Neuron (in vitro differentiated cells): ENCODE data around the gene SLC35F1.

Experiments
- H2AFZ ChIP-seq: one replicate; pipeline ENCODE4 v1.6.1; 2013; ENCODE audit warnings: low read depth, mild to moderate bottlenecking, inconsistent platforms, low read length, moderate library complexity
- H3K27me3 ChIP-seq: one replicate; pipeline ENCODE4 v1.6.1; 2013; ENCODE audit warnings: low read length; ENCODE audit not compliant: insufficient read depth
- H3K36me3 ChIP-seq: one replicate; pipeline ENCODE4 v1.6.1; 2013; ENCODE audit warnings: low read length; ENCODE audit not compliant: insufficient read depth
- H3K4me1 ChIP-seq: one replicate; pipeline ENCODE4 v1.6.1; 2013; ENCODE audit warnings: low read length; ENCODE audit not compliant: insufficient read depth
- H3K4me3 ChIP-seq: 2 replicates; pipeline ENCODE4 v1.5.1; 2013; ENCODE audit warnings: mild to moderate bottlenecking, low read length, moderate library complexity
- H3K9me3 ChIP-seq: one replicate; pipeline ENCODE4 v1.6.1; 2013; ENCODE audit warnings: low read length

Gene SLC35F1

GRCh38 chr6:118122161-118122725 lies 215.2 kb downstream of the SLC35F1 start:
- Histone ChIP-seq H3K4me3 (no peak overlapping the region), H3K9me3 (peaks cover 4% of the 10 kb centered on the region), H3K27me3 (no peaks in the 10 kb centered on the region), H3K36me3 (no peaks in the 10 kb centered on the region), H3K4me1 (peaks cover 10% of the 10 kb centered on the region), H2AFZ (no peak overlapping the region)

- H2AFZ ChIP-seq, result no peak overlapping the region
- H3K9me3 ChIP-seq, result peaks cover 4% of the 10 kb centered on the region
- H3K4me1 ChIP-seq, result peaks cover 10% of the 10 kb centered on the region
- no peak overlapping the region for H3K4me3 ChIP-seq
- H3K27me3 ChIP-seq, result no peaks in the 10 kb centered on the region
- H3K36me3 ChIP-seq, result no peaks in the 10 kb centered on the region
These were observed 215.7 kb downstream of the SLC35F1 start for GRCh38 chr6:118122801-118123200.

GRCh38 chr6:118123503-118124037 lies 216.5 kb downstream of the SLC35F1 start:
- peaks cover 4% of the 10 kb centered on the region for H3K9me3 ChIP-seq
- no peak overlapping the region for H2AFZ ChIP-seq
- no peak overlapping the region for H3K4me3 ChIP-seq
- no peaks in the 10 kb centered on the region for H3K36me3 ChIP-seq
- peaks cover 10% of the 10 kb centered on the region for H3K4me1 ChIP-seq
- H3K27me3 ChIP-seq, result no peaks in the 10 kb centered on the region

GRCh38 chr6:118124851-118125250 lies 217.8 kb downstream of the SLC35F1 start:
- H3K9me3 ChIP-seq, result peaks cover 4% of the 10 kb centered on the region
- H2AFZ ChIP-seq, result no peak overlapping the region
- peaks cover 10% of the 10 kb centered on the region for H3K4me1 ChIP-seq
- H3K27me3 ChIP-seq, result no peaks in the 10 kb centered on the region
- H3K4me3 ChIP-seq, result no peak overlapping the region
- no peaks in the 10 kb centered on the region for H3K36me3 ChIP-seq

GRCh38 chr6:118128755-118129154 lies 221.7 kb downstream of the SLC35F1 start:
- H3K27me3 ChIP-seq, result no peaks in the 10 kb centered on the region
- no peak overlapping the region for H2AFZ ChIP-seq
- H3K4me1 ChIP-seq, result peaks cover 8% of the 10 kb centered on the region
- H3K36me3 ChIP-seq, result no peaks in the 10 kb centered on the region
- peaks cover 4% of the 10 kb centered on the region for H3K9me3 ChIP-seq
- H3K4me3 ChIP-seq, result no peak overlapping the region

- Histone ChIP-seq H2AFZ (no peak overlapping the region), H3K9me3 (no peaks in the 10 kb centered on the region), H3K36me3 (no peaks in the 10 kb centered on the region), H3K27me3 (no peaks in the 10 kb centered on the region), H3K4me3 (no peak overlapping the region), H3K4me1 (peaks cover 6% of the 10 kb centered on the region)
These were observed 227.1 kb downstream of the SLC35F1 start for GRCh38 chr6:118134206-118134605.

GRCh38 chr6:118134736-118135135 lies 227.7 kb downstream of the SLC35F1 start:
- H3K4me3 ChIP-seq, result no peak overlapping the region
- H3K36me3 ChIP-seq, result no peaks in the 10 kb centered on the region
- H3K9me3 ChIP-seq, result no peaks in the 10 kb centered on the region
- peaks cover 6% of the 10 kb centered on the region for H3K4me1 ChIP-seq
- H3K27me3 ChIP-seq, result no peaks in the 10 kb centered on the region
- H2AFZ ChIP-seq, result no peak overlapping the region

GRCh38 chr6:118135371-118135770 lies 228.3 kb downstream of the SLC35F1 start:
- Histone ChIP-seq H3K27me3 (no peaks in the 10 kb centered on the region), H3K4me3 (no peak overlapping the region), H2AFZ (no peak overlapping the region), H3K9me3 (no peaks in the 10 kb centered on the region), H3K36me3 (no peaks in the 10 kb centered on the region), H3K4me1 (peaks cover 6% of the 10 kb centered on the region)

GRCh38 chr6:118141211-118141610 lies 234.1 kb downstream of the SLC35F1 start:
- H3K4me1 ChIP-seq, result peaks cover 6% of the 10 kb centered on the region
- H3K9me3 ChIP-seq, result no peaks in the 10 kb centered on the region
- H2AFZ ChIP-seq, result no peak overlapping the region
- H3K36me3 ChIP-seq, result no peaks in the 10 kb centered on the region
- H3K27me3 ChIP-seq, result no peaks in the 10 kb centered on the region
- H3K4me3 ChIP-seq, result no peak overlapping the region

- no peaks in the 10 kb centered on the region for H3K9me3 ChIP-seq
- no peaks in the 10 kb centered on the region for H3K36me3 ChIP-seq
- H3K4me3 ChIP-seq, result no peak overlapping the region
- H3K4me1 ChIP-seq, result peaks cover 10% of the 10 kb centered on the region
- H2AFZ ChIP-seq, result no peak overlapping the region
- no peaks in the 10 kb centered on the region for H3K27me3 ChIP-seq
These were observed 239.5 kb downstream of the SLC35F1 start for GRCh38 chr6:118146584-118146983.

GRCh38 chr6:118147511-118147910 lies 240.4 kb downstream of the SLC35F1 start:
- H3K4me3 ChIP-seq, result no peak overlapping the region
- H3K4me1 ChIP-seq, result peaks cover 16% of the 10 kb centered on the region
- H3K27me3 ChIP-seq, result no peaks in the 10 kb centered on the region
- H2AFZ ChIP-seq, result no peak overlapping the region
- no peaks in the 10 kb centered on the region for H3K9me3 ChIP-seq
- H3K36me3 ChIP-seq, result no peaks in the 10 kb centered on the region

GRCh38 chr6:118148561-118148960 lies 241.5 kb downstream of the SLC35F1 start:
- H3K4me3 ChIP-seq, result no peak overlapping the region
- peaks cover 20% of the 10 kb centered on the region for H3K4me1 ChIP-seq
- H3K36me3 ChIP-seq, result no peaks in the 10 kb centered on the region
- H3K9me3 ChIP-seq, result no peaks in the 10 kb centered on the region
- no peaks in the 10 kb centered on the region for H3K27me3 ChIP-seq
- H2AFZ ChIP-seq, result no peak overlapping the region

GRCh38 chr6:118152524-118152923 lies 245.5 kb downstream of the SLC35F1 start:
- H2AFZ ChIP-seq, result no peak overlapping the region
- H3K4me1 ChIP-seq, result peaks cover 23% of the 10 kb centered on the region
- H3K4me3 ChIP-seq, result no peak overlapping the region
- no peaks in the 10 kb centered on the region for H3K36me3 ChIP-seq
- H3K9me3 ChIP-seq, result peaks cover 4% of the 10 kb centered on the region
- H3K27me3 ChIP-seq, result no peaks in the 10 kb centered on the region

- Histone ChIP-seq H3K4me3 (no peak overlapping the region), H2AFZ (no peak overlapping the region), H3K36me3 (no peaks in the 10 kb centered on the region), H3K27me3 (no peaks in the 10 kb centered on the region), H3K4me1 (peaks cover 8% of the 10 kb centered on the region), H3K9me3 (no peaks in the 10 kb centered on the region)
These were observed 254.3 kb downstream of the SLC35F1 start for GRCh38 chr6:118161343-118161742.
